ENCODE data around the gene CACNB2.

CACNB2 gene

GRCh38 chr10:18423058-18423637 is 282.9 kb downstream of the CACNB2 start:
- no peak for TF ChIP-seq CTCF (IDR thresholded peaks at IDR 0.05; ENCODE audit: insufficient read depth, low read depth, low read length, missing control alignments)
- no peak overlapping the region for H3K4me3 ChIP-seq (ENCODE audit: low read length)
- DNase-seq (ENCODE audit: low read depth), result no peak

GRCh38 chr10:18424200-18424599 is 284.0 kb downstream of the CACNB2 start:
- TF ChIP-seq CTCF (IDR thresholded peaks at IDR 0.05; ENCODE audit: insufficient read depth, low read depth, low read length, missing control alignments), result no peak
- no peak for DNase-seq (ENCODE audit: low read depth)

GRCh38 chr10:18429335-18429734 is 289.1 kb downstream of the CACNB2 start:
- no peak overlapping the region for H3K4me3 ChIP-seq (ENCODE audit: low read length)
- DNase-seq (ENCODE audit: low read depth), result no peak
- TF ChIP-seq CTCF (IDR thresholded peaks at IDR 0.05; ENCODE audit: insufficient read depth, low read depth, low read length, missing control alignments), result no peak

More at GRCh38 chr10:18424200-18424599, 284.0 kb downstream of the CACNB2 start:
- H3K4me3 ChIP-seq (ENCODE audit: low read length), result no peak overlapping the region

- H3K4me3 ChIP-seq (ENCODE audit: low read length), result no peak overlapping the region
- DNase-seq (ENCODE audit: low read depth), result no peak
- no peak for TF ChIP-seq CTCF (IDR thresholded peaks at IDR 0.05; ENCODE audit: insufficient read depth, low read depth, low read length, missing control alignments)
Measured at GRCh38 chr10:18436902-18437301, 296.7 kb downstream of the CACNB2 start.

GRCh38 chr10:18437486-18437885 is 297.3 kb downstream of the CACNB2 start:
- H3K4me3 ChIP-seq (ENCODE audit: low read length), result no peak overlapping the region
- DNase-seq (ENCODE audit: low read depth), result no peak
- TF ChIP-seq CTCF (IDR thresholded peaks at IDR 0.05; ENCODE audit: insufficient read depth, low read depth, low read length, missing control alignments), result no peak

- TF ChIP-seq CTCF (IDR thresholded peaks at IDR 0.05; ENCODE audit: insufficient read depth, low read depth, low read length, missing control alignments), result no peak
- no peak for DNase-seq (ENCODE audit: low read depth)
- no peak overlapping the region for H3K4me3 ChIP-seq (ENCODE audit: low read length)
Measured at GRCh38 chr10:18438361-18439126, 298.3 kb downstream of the CACNB2 start.

Measured in epithelial cell of esophagus (primary cell).